Measurements from ENCODE around the gene MYH7B. TPM values are rescaled to one million over a fixed set of nuclear protein-coding genes. Genes with fewer than 3 reads are reported as not detected.

MYH7B gene
- total RNA-seq, 1 experiment from 2014 or later: 0.74 TPM

DNA sequence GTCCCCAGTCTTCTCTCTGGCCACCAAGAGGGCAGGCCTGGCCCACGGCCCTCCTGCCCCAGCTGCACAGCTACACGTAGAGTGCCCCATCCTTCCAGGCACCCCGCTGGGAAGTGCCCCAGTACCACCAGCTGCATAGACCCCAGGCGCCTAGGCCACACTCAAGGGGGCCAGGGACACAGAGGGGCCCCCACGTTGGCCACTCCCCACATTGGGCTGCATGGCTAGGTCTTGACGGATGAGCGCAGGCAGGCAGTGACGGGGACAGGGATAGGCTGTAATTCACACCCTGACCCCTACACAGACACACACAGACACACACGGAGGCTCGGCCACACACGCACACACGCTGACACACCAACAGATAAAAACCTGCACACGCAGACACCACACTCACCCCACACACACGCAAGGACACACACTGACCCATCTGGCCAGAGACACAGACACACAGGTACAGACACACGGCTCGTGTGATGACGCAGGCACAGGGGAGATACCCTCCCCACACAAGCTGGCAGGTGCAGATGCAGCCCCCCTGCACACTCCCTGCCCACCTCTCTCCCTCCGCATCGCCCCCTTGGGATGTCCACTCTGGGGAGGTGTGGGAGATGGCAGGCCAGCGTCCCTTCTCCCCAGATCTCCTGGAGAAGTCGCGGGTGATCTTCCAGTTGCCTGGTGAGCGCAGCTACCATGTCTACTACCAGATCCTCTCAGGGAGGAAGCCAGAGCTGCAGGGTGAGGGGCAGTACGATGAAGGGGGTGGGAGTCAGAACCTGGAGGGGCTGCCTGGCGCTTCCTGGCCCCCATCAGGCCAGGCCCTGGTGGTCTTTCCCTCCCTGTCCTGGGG, 30.0 kb downstream of the MYH7B start (continued):
- TF ChIP-seq TCF7L2 (IDR thresholded peaks at IDR 0.05; ENCODE audit: borderline replicate concordance, extremely low read depth, insufficient read depth, insufficient read length) (no peak), CBX3 (IDR thresholded peaks at IDR 0.05; ENCODE audit: low read depth) (no peak), POLR2AphosphoS5 (IDR thresholded peaks at IDR 0.05; ENCODE audit: low read depth, low read length) (no peak), EZH2 (IDR thresholded peaks at IDR 0.05) (no peak)

DNA sequence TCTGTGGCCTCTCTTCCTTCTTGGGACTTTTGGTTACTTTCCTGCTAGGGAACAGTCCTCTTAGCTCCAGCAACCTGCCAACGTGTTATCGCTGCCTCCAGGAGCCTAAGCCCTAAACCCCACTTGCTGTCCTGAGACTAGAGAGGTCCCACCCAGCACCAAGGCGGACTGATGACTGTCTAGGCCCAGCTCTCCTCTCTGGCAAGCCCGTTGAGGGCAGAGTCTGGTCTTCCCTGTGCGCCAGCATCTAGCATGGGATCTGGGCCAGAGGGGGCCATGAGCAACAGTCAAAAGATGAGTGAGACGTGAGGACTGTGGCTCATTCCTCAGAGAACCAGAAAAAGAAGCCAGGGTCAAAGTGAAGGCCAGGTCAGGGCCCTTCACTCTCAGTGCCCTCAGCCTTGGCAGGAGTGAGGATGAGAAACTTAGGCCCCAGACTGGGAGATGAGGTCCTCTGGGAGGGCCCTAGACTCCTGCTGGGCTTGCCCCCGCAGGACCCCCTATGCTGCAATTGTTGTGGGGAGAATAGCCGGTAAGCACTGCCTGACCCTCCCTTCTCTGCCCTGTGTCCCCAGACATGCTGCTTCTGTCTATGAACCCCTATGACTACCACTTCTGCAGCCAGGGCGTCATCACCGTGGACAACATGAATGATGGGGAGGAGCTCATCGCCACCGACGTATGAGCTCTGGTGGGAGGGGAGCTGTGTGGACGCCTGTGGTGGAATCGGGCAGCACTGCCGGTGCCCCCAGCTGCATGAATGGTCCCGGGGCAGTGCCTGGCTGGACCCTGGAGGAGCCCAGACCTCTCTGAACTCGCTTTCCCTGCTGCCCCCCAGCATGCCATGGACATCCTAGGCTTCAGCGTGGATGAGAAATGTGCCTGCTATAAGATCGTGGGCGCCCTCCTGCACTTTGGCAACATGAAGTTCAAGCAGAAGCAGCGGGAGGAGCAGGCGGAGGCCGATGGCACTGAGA, 30.9 kb downstream of the MYH7B start:
- RAD21 ChIA-PET (ENCODE audit: low non-redundant PET in 1 of 2, low total read pairs in 2 of 2, uncharacterized antibody in 2 of 2, unreplicated experiment in 2 of 2): no interaction called here

More for the DNA sequence above, 30.9 kb downstream of the MYH7B start:
- Histone ChIP-seq H3K4me3 (replicated peaks in 1 of 2; ENCODE audit: low read depth in 1 of 2, low read length in 2 of 2) (no peak overlapping the region), H3K27me3 (ENCODE audit: insufficient read depth, low read length) (no peaks in the 10 kb centered on the region), H3K9me2 (ENCODE audit: insufficient read depth) (no peaks in the 10 kb centered on the region), H2AFZ (ENCODE audit: low read depth, low read length, poor library complexity, severe bottlenecking) (no peak overlapping the region), H4K20me1 (ENCODE audit: insufficient read depth) (no peaks in the 10 kb centered on the region), H3K4me1 (ENCODE audit: control insufficient read depth in 1 of 2, insufficient read depth in 2 of 2, low read length in 2 of 2) (peaks cover 0 to 4% of the 10 kb centered on the region in 2 experiments; a peak in 1 of 4 replicates), H3K79me2 (ENCODE audit: insufficient read depth, low read length) (no peaks in the 10 kb centered on the region), H3K9me3 (ENCODE audit: control insufficient read depth in 1 of 2, insufficient read depth in 1 of 2, low read depth in 1 of 2, low read length in 2 of 2) (no peaks in the 10 kb centered on the region), H3K36me3 (ENCODE audit: control insufficient read depth in 1 of 2, insufficient read depth in 2 of 2, low read length in 2 of 2) (no peaks in the 10 kb centered on the region), H3K4me2 (ENCODE audit: low read length) (no peak overlapping the region), H3K9ac (ENCODE audit: low read length) (no peak overlapping the region), H3K27ac (ENCODE audit: low read depth, low read length) (no peak overlapping the region)
- ATAC-seq (no peak), DNase-seq (ENCODE audit: low read depth, low spot score) (no peak)
- POLR2A ChIA-PET: no interaction called here
- TF ChIP-seq SP1 (IDR thresholded peaks at IDR 0.05; ENCODE audit: low read depth): no peak
- peak; percentile 15; the same call in 1 of the 2 replicates for TF ChIP-seq POLR2AphosphoS5 (IDR thresholded peaks at IDR 0.05; ENCODE audit: low read depth, low read length)
- CTCF ChIA-PET: no interaction called here
- intact Hi-C loops (cut with micrococcal nuclease): no loop called here
- BruUV-seq (replicated peaks): no TSS peak
